GM19238 (cell line): Measurements from ENCODE around the gene NIPAL3.
A peak's percentile ranks its signal among the peaks of the same experiment; 100 is the strongest.
"Not testable (repeated sequence)": the region's sequence is repeated elsewhere in the genome, so short reads cannot be mapped to it uniquely, and the experiment has no call there.

Source experiments
- DNase-seq: peaks from one replicate; pipeline ENCODE4 v3.0.0; 2011; ENCODE audit warnings: low spot score; ENCODE audit not compliant: insufficient read length

NIPAL3 gene

GRCh38 chr1:24488159-24488558 lies 72.6 kb downstream of the NIPAL3 start:
- DNase-seq: not testable (repeated sequence)

- DNase-seq: no peak
These were observed 74.1 kb downstream of the NIPAL3 start for GRCh38 chr1:24489674-24490073.

GRCh38 chr1:24490101-24490781 lies 74.6 kb downstream of the NIPAL3 start:
- no peak for DNase-seq

- DNase-seq: no peak
These were observed 76.2 kb downstream of the NIPAL3 start for GRCh38 chr1:24491577-24492360.

- DNase-seq: not testable (repeated sequence)
These were observed 77.3 kb downstream of the NIPAL3 start for GRCh38 chr1:24492935-24493334.

GRCh38 chr1:24493785-24494184 lies 78.2 kb downstream of the NIPAL3 start:
- no peak for DNase-seq

GRCh38 chr1:24498589-24498988 lies 83.0 kb downstream of the NIPAL3 start:
- no peak for DNase-seq

- no peak for DNase-seq
These were observed 84.9 kb downstream of the NIPAL3 start for GRCh38 chr1:24500448-24501048.

- DNase-seq: peak; percentile 28
These were observed 85.9 kb downstream of the NIPAL3 start for GRCh38 chr1:24501371-24502064.

- DNase-seq: peak; percentile 19
These were observed 86.6 kb downstream of the NIPAL3 start for GRCh38 chr1:24502065-24502708.

GRCh38 chr1:24502709-24503058 lies 87.1 kb downstream of the NIPAL3 start, which contains the start of gene RCAN3:
Gene RCAN3, plus strand, starts transcription at chr1:24502836. Its CDS starts 11,537 bp downstream, at chr1:24514373.
- peak; percentile 79 for DNase-seq

- no peak for DNase-seq
These were observed 87.6 kb downstream of the NIPAL3 start for GRCh38 chr1:24503059-24503751.

- DNase-seq: no peak
These were observed 88.4 kb downstream of the NIPAL3 start for GRCh38 chr1:24503870-24504523.

- no peak for DNase-seq
These were observed 89.0 kb downstream of the NIPAL3 start for GRCh38 chr1:24504560-24504959.

- no peak for DNase-seq
These were observed 90.2 kb downstream of the NIPAL3 start for GRCh38 chr1:24505816-24506215.

GRCh38 chr1:24506691-24507381 lies 91.2 kb downstream of the NIPAL3 start:
- no peak for DNase-seq

GRCh38 chr1:24507405-24507804 lies 91.8 kb downstream of the NIPAL3 start:
- DNase-seq: no peak

- DNase-seq: no peak
These were observed 93.3 kb downstream of the NIPAL3 start for GRCh38 chr1:24508911-24509310.

GRCh38 chr1:24513706-24514105 lies 98.1 kb downstream of the NIPAL3 start:
- DNase-seq: no peak

- no peak for DNase-seq
These were observed 99.3 kb downstream of the NIPAL3 start for GRCh38 chr1:24514946-24515345.
